ENCODE results near the gene HAGHL. TPM values are rescaled to one million over a fixed set of nuclear protein-coding genes. Genes with fewer than 3 reads are reported as not detected.

The HAGHL gene
- total and polyA plus RNA-seq, 4 donors = 0.25 to 1.1 (median 0.49) TPM

DNA sequence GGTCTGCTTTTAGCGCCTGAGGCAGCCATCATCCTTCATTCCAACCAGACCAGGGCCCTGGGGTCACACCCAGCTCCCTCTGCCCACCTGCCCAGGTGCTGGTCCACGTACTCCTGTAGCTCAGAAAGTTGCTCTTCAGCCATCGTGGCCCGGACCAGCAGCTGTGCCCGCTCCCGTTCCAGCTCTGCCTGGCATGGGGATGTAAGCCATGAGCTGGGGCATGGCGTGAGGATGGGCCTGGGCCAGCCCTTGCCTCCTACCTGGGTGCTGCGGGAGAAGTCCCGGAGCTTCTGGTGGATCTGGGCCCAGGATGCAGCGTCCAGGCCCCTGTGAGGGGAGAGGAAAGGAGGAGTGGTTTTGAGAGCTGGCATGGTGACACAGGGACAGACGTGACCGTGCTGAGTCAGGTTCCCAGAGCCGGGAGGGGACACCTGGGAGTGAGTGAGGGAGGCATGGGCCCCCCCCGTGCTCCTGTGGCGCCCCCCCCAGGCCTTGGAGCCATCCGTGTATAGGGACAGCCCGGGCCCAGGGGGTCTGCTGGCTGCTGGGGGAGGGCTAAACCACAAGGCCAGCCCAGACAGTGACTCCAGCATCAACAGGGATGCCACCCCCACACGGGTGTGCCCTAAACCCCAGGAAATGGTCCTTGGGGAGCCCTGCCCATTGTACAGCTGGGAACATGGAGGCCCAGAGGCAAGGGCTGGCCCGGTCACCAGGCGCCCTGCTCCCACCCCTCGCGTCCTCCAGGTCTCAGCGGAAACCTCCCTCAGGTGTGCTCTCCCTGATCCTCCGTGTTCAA, 3.9 kb upstream of the HAGHL start:
- Histone ChIP-seq H3K27ac (ENCODE audit: low read depth in 1 of 2, low read length in 2 of 2) (no peak overlapping the region), H3K9me3 (ENCODE audit: control insufficient read depth in 4 of 4, low read length in 3 of 4) (no peaks in the 10 kb centered on the region), H3K9ac (ENCODE audit: low read depth in 1 of 2, low read length in 2 of 2) (no peak overlapping the region), H3K4me3 (ENCODE audit: low read depth in 1 of 3, low read length in 3 of 3) (no peak overlapping the region), H3K4me1 (ENCODE audit: control insufficient read depth in 4 of 4, insufficient read depth in 4 of 4, low read length in 3 of 4) (peaks cover 13 to 32% (median 26%) of the 10 kb centered on the region in 4 donors), H3K36me3 (ENCODE audit: control insufficient read depth in 4 of 4, insufficient read depth in 3 of 4, low read depth in 1 of 4, low read length in 3 of 4) (no peaks in the 10 kb centered on the region), H3K27me3 (ENCODE audit: control insufficient read depth in 4 of 4, insufficient read depth in 4 of 4, low read length in 3 of 4) (peaks cover 0 to 2% (median 0%) of the 10 kb centered on the region in 4 donors)
- DNase-seq (ENCODE audit: low spot score) = no peak
- 92% methylated on average over 24 of the region's 24 CpGs for WGBS
- TF ChIP-seq SP1 (IDR thresholded peaks at IDR 0.05) (no peak), RXRA (IDR thresholded peaks at IDR 0.05) (no peak), GABPA (IDR thresholded peaks at IDR 0.05 in 1 of 2, conservative IDR thresholded peaks at IDR 0.05 in 1 of 2) (no peak), EGR1 (IDR thresholded peaks at IDR 0.05; ENCODE audit: low read depth in 2 of 2) (no peak), RAD21 (IDR thresholded peaks at IDR 0.05) (no peak), FOXA1 (IDR thresholded peaks at IDR 0.05) (no peak)
- TF ChIP-seq, protein P1, sequence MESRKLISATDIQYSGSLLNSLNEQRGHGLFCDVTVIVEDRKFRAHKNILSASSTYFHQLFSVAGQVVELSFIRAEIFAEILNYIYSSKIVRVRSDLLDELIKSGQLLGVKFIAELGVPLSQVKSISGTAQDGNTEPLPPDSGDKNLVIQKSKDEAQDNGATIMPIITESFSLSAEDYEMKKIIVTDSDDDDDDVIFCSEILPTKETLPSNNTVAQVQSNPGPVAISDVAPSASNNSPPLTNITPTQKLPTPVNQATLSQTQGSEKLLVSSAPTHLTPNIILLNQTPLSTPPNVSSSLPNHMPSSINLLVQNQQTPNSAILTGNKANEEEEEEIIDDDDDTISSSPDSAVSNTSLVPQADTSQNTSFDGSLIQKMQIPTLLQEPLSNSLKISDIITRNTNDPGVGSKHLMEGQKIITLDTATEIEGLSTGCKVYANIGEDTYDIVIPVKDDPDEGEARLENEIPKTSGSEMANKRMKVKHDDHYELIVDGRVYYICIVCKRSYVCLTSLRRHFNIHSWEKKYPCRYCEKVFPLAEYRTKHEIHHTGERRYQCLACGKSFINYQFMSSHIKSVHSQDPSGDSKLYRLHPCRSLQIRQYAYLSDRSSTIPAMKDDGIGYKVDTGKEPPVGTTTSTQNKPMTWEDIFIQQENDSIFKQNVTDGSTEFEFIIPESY (IDR thresholded peaks at IDR 0.05) = no peak
- TF ChIP-seq, protein P2, sequence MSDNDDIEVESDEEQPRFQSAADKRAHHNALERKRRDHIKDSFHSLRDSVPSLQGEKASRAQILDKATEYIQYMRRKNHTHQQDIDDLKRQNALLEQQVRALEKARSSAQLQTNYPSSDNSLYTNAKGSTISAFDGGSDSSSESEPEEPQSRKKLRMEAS (IDR thresholded peaks at IDR 0.05) = no peak
- TF ChIP-seq, protein P3, sequence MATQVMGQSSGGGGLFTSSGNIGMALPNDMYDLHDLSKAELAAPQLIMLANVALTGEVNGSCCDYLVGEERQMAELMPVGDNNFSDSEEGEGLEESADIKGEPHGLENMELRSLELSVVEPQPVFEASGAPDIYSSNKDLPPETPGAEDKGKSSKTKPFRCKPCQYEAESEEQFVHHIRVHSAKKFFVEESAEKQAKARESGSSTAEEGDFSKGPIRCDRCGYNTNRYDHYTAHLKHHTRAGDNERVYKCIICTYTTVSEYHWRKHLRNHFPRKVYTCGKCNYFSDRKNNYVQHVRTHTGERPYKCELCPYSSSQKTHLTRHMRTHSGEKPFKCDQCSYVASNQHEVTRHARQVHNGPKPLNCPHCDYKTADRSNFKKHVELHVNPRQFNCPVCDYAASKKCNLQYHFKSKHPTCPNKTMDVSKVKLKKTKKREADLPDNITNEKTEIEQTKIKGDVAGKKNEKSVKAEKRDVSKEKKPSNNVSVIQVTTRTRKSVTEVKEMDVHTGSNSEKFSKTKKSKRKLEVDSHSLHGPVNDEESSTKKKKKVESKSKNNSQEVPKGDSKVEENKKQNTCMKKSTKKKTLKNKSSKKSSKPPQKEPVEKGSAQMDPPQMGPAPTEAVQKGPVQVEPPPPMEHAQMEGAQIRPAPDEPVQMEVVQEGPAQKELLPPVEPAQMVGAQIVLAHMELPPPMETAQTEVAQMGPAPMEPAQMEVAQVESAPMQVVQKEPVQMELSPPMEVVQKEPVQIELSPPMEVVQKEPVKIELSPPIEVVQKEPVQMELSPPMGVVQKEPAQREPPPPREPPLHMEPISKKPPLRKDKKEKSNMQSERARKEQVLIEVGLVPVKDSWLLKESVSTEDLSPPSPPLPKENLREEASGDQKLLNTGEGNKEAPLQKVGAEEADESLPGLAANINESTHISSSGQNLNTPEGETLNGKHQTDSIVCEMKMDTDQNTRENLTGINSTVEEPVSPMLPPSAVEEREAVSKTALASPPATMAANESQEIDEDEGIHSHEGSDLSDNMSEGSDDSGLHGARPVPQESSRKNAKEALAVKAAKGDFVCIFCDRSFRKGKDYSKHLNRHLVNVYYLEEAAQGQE (IDR thresholded peaks at IDR 0.05) = no peak
- TF ChIP-seq, protein P4, sequence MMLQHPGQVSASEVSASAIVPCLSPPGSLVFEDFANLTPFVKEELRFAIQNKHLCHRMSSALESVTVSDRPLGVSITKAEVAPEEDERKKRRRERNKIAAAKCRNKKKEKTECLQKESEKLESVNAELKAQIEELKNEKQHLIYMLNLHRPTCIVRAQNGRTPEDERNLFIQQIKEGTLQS (IDR thresholded peaks at IDR 0.05) = no peak

GRCh38 chr16:723695-724094, 3.2 kb upstream of the HAGHL start:
- H3K36me3 ChIP-seq (ENCODE audit: control insufficient read depth in 4 of 4, insufficient read depth in 3 of 4, low read depth in 1 of 4, low read length in 3 of 4) = no peaks in the 10 kb centered on the region
- H3K4me1 ChIP-seq (ENCODE audit: control insufficient read depth in 4 of 4, insufficient read depth in 4 of 4, low read length in 3 of 4) = peaks cover 16 to 32% (median 31%) of the 10 kb centered on the region in 4 donors
- H3K27me3 ChIP-seq (ENCODE audit: control insufficient read depth in 4 of 4, insufficient read depth in 4 of 4, low read length in 3 of 4) = peaks cover 0 to 2% (median 0%) of the 10 kb centered on the region in 4 donors
- H3K4me3 ChIP-seq (ENCODE audit: low read depth in 1 of 3, low read length in 3 of 3) = no peak overlapping the region
- 87% methylated on average over 9 of the region's 9 CpGs for WGBS
- no peak for DNase-seq (ENCODE audit: low spot score)
- no peak overlapping the region for H3K9ac ChIP-seq (ENCODE audit: low read depth in 1 of 2, low read length in 2 of 2)
- no peaks in the 10 kb centered on the region for H3K9me3 ChIP-seq (ENCODE audit: control insufficient read depth in 4 of 4, low read length in 3 of 4)
- TF ChIP-seq RXRA (IDR thresholded peaks at IDR 0.05) = no peak
- TF ChIP-seq, protein P4 (IDR thresholded peaks at IDR 0.05) = no peak
- no peak for TF ChIP-seq GABPA (IDR thresholded peaks at IDR 0.05 in 1 of 2, conservative IDR thresholded peaks at IDR 0.05 in 1 of 2)
- TF ChIP-seq FOXA1 (IDR thresholded peaks at IDR 0.05) = no peak
- H3K27ac ChIP-seq (ENCODE audit: low read depth in 1 of 2, low read length in 2 of 2) = no peak overlapping the region

Data from liver (tissue), 9 donors.